Caco-2 (cell line): ENCODE data around the gene KRTAP3-3. TPM values are rescaled to one million over a fixed set of nuclear protein-coding genes. Genes with fewer than 3 reads are reported as not detected.
"Not testable (repeated sequence)": the region's sequence is repeated elsewhere in the genome, so short reads cannot be mapped to it uniquely, and the experiment has no call there.

ENCODE experiments used
- BruUV-seq: library from RNA; stranded (reverse); fragments of 400-500 nt; replicated peaks from 2 replicates; lab custom pipeline; 2021; lab: Mats Ljungman, UMichigan
- CTCF ChIA-PET: fragments of 300-600 bp; sonication (Branson Sonifier 250); formaldehyde crosslinking; loops from one replicate; lab custom pipeline; 2022; ENCODE audit warnings: antibody characterized with exemption; lab: Charles Lee
- POLR2A ChIA-PET: fragments of 300-600 bp; sonication (Branson Sonifier 250); formaldehyde crosslinking; loops from one replicate; lab custom pipeline; 2022; ENCODE audit warnings: antibody characterized with exemption; lab: Charles Lee
- DNase-seq, 2 experiments: peaks; one replicate each; pipeline versions ENCODE4 v3.0.0 to v3.0.0-alpha.2; 2020 to 2022
- H3K27me3 ChIP-seq: replicated peaks from 2 replicates; pipeline ENCODE4 v1.6.0; 2011; ENCODE audit warnings: low read length; ENCODE audit not compliant: control insufficient read depth, insufficient read depth
- H3K36me3 ChIP-seq: 2 replicates; pipeline ENCODE4 v1.5.1; 2011; ENCODE audit warnings: low read length; ENCODE audit not compliant: control insufficient read depth, insufficient read depth
- H3K4me1 ChIP-seq: fragments of 250-450 bp; sonication (Bioruptor Pico); 2 replicates; pipeline ENCODE4 v1.5.1; 2020; ENCODE audit warnings: mild to moderate bottlenecking
- H3K4me3 ChIP-seq: 2 replicates; pipeline ENCODE4 v1.5.1; 2011; ENCODE audit warnings: low read depth, mild to moderate bottlenecking, control low read depth, low read length
- H3K9me3 ChIP-seq: fragments of 250-450 bp; sonication (Bioruptor Pico); 2 replicates; pipeline ENCODE4 v1.5.1; 2020; ENCODE audit warnings: mild to moderate bottlenecking, moderate library complexity
- H3K27ac Mint-ChIP-seq: one replicate; pipeline ENCODE4 v1.8.0; 2022; ENCODE audit warnings: mixed read lengths; ENCODE audit not compliant: unreplicated experiment
- H3K27me3 Mint-ChIP-seq: one replicate; pipeline ENCODE4 v1.8.0; 2022; ENCODE audit warnings: mixed read lengths; ENCODE audit not compliant: insufficient read depth, unreplicated experiment
- H3K36me3 Mint-ChIP-seq: one replicate; pipeline ENCODE4 v1.8.0; 2022; ENCODE audit warnings: mild to moderate bottlenecking, mixed read lengths; ENCODE audit not compliant: insufficient read depth, unreplicated experiment
- H3K4me1 Mint-ChIP-seq: one replicate; pipeline ENCODE4 v1.8.0; 2022; ENCODE audit warnings: low read depth, mixed read lengths; ENCODE audit not compliant: unreplicated experiment
- H3K4me3 Mint-ChIP-seq: one replicate; pipeline ENCODE4 v1.8.0; 2022; ENCODE audit warnings: mild to moderate bottlenecking, moderate library complexity, mixed read lengths; ENCODE audit not compliant: unreplicated experiment
- H3K9me3 Mint-ChIP-seq: one replicate; pipeline ENCODE4 v1.8.0; 2022; ENCODE audit warnings: mixed read lengths; ENCODE audit not compliant: unreplicated experiment
- intact Hi-C: fragments of 100-400 bp; cut with micrococcal nuclease; formaldehyde crosslinking; loops from one replicate; pipeline ENCODE4 v1.10.0; 2022; ENCODE audit not compliant: unreplicated experiment
- total RNA-seq: library from RNA; stranded (reverse); gene quantifications from 2 replicates; pipeline ENCODE4 v1.2.3, GENCODE V29; 2022
- TF ChIP-seq, protein P1 (sequence below), 2 experiments: fragments of 200-600 bp in 1 of 2; IDR thresholded peaks; 1 replicate in 1 of 2; 2 replicates in 1 of 2; pipeline versions ENCODE4 v1.5.1 to v1.8.0; 2011 to 2022; ENCODE audit warnings: antibody characterized with exemption in 1 of 2, control low read depth in 1 of 2, inconsistent platforms in 1 of 2, low read depth in 1 of 2, low read length in 1 of 2, mild to moderate bottlenecking in 1 of 2, moderate library complexity in 1 of 2; ENCODE audit not compliant: insufficient read depth in 1 of 2, severe bottlenecking in 1 of 2, unreplicated experiment in 1 of 2

The KRTAP3-3 gene
- total RNA-seq, 1 experiment from 2014 or later = not detected

DNA sequence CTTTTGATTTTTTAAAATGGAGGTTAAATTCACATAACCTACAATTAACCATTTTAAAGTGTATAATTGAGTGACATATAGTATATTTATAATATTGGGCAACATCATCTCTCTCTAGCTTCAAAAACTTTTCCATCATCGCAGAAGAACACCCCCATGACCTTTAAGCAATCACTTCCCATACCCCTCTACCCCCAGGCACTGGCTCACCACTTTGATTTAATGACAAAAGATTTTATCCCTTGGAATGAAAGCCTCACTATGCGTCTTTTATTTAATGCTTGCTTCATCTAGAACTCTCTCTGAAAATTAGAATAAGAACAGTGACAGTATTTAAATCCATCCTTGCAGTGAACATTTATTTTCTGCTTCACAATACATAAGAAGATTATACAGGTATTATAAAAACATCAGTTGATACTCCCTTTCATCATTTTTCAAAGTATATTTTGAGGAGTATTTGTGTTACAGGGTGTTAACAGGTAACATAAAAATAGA lies 43.9 kb upstream of the KRTAP3-3 start:
- Mint-ChIP-seq H3K9me3 (peaks cover 9% of the 10 kb centered on the region), H3K4me3 (no peak overlapping the region), H3K27ac (no peak overlapping the region), H3K4me1 (peaks cover 8% of the 10 kb centered on the region), H3K36me3 (no peaks in the 10 kb centered on the region), H3K27me3 (no peaks in the 10 kb centered on the region)
- no TSS peak for BruUV-seq
- Histone ChIP-seq H3K36me3 (no peaks in the 10 kb centered on the region), H3K4me1 (0 out of 2 replicates have a peak, but pooled peaks cover 3% of the 10 kb centered on the region), H3K27me3 (no peaks in the 10 kb centered on the region), H3K4me3 (no peak overlapping the region), H3K9me3 (no peaks in the 10 kb centered on the region)
- intact Hi-C loops = no loop called here
- TF ChIP-seq, protein P1, sequence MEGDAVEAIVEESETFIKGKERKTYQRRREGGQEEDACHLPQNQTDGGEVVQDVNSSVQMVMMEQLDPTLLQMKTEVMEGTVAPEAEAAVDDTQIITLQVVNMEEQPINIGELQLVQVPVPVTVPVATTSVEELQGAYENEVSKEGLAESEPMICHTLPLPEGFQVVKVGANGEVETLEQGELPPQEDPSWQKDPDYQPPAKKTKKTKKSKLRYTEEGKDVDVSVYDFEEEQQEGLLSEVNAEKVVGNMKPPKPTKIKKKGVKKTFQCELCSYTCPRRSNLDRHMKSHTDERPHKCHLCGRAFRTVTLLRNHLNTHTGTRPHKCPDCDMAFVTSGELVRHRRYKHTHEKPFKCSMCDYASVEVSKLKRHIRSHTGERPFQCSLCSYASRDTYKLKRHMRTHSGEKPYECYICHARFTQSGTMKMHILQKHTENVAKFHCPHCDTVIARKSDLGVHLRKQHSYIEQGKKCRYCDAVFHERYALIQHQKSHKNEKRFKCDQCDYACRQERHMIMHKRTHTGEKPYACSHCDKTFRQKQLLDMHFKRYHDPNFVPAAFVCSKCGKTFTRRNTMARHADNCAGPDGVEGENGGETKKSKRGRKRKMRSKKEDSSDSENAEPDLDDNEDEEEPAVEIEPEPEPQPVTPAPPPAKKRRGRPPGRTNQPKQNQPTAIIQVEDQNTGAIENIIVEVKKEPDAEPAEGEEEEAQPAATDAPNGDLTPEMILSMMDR (IDR thresholded peaks at IDR 0.05; ENCODE audit: insufficient read depth in 1 of 2, low read depth in 1 of 2, low read length in 1 of 2, severe bottlenecking in 1 of 2, unreplicated experiment in 1 of 2) = no peak
- CTCF ChIA-PET = no interaction called here
- DNase-seq = no peak
- POLR2A ChIA-PET = no interaction called here

DNA sequence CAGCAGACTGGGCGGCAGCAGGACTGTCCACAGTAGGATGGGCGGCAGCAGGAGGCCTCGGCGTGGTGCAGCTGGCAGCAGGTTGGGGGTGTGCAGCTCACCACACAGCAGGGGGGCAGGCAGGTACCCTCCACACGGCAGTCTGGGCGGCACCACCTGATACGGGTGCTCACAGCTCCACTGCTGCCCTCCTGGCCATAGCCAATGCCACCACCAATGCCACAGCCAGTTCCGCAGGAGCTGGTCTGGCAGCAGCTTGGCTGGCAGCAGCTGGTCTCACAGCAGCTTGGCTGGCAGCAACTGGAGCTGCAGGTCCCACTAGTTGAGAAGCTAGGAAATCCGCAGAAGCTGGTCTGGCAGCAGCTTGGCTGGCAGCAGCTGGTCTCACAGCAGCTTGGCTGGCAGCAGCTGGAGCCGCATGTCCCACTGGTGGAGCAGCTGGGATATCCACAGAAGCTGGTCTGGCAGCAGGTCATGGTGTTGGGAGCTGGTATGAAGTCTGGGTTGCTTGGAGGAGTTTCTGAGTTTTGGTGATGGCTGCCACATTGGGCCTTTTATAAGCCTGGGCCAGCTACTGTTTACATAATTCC lies 40.5 kb upstream of the KRTAP3-3 start, which contains the start of gene KRTAP1-3:
KRTAP1-3 (minus strand) TSS at position 529 of the 590 bp plus-strand sequence; CDS start at position 476, 53 bp downstream.
- BruUV-seq, H3K36me3 ChIP-seq, intact Hi-C loops, POLR2A ChIA-PET, H3K9me3 ChIP-seq, H3K36me3 Mint-ChIP-seq, H3K27me3 Mint-ChIP-seq, H3K27me3 ChIP-seq, CTCF ChIA-PET, H3K4me3 Mint-ChIP-seq, H3K4me3 ChIP-seq, DNase-seq, H3K27ac Mint-ChIP-seq, H3K4me1 Mint-ChIP-seq, H3K4me1 ChIP-seq, H3K9me3 Mint-ChIP-seq: not testable (repeated sequence)

DNA sequence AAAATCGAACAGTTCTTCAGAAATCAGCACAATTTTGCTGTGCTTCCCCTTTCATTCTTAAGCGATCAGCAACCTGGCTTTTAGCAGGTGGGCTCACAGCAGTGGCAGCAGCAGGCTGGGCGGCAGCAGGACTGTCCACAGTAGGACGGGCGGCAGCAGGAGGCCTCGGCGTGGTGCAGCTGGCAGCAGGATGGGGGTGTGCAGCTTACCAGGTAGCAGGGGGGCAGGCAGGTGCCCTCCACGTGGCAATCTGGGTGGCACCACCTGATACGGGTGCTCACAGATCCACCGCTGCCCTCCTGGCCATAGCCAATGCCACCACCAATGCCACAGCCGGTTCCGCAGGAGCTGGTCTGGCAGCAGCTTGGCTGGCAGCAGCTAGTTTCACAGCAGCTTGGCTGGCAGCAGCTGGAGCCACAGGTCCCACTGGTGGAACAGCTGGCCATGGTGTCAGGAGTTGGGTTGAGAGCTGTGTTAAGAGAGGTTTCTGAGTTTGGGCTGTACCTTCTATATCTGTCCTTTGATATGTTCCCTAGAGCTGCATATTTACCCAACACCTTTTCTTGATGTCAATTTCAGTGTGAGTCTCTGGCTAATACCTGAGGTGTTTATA lies 35.8 kb upstream of the KRTAP3-3 start, which contains the start of gene KRTAP1-4:
KRTAP1-4 (minus strand) TSS at position 563 of the 613 bp plus-strand sequence; CDS start at position 446, 117 bp downstream.
- intact Hi-C loops = no loop called here
- POLR2A ChIA-PET = no interaction called here
- TF ChIP-seq, protein P1 (IDR thresholded peaks at IDR 0.05; ENCODE audit: insufficient read depth in 1 of 2, low read depth in 1 of 2, low read length in 1 of 2, severe bottlenecking in 1 of 2, unreplicated experiment in 1 of 2) = no peak
- H3K27me3 ChIP-seq = no peaks in the 10 kb centered on the region
- no peaks in the 10 kb centered on the region for H3K36me3 Mint-ChIP-seq
- no peaks in the 10 kb centered on the region for H3K4me1 ChIP-seq
- H3K27ac Mint-ChIP-seq = no peak within 1 kb of the TSS
- no peaks in the 10 kb centered on the region for H3K36me3 ChIP-seq
- no peak within 1 kb of the TSS for H3K4me3 Mint-ChIP-seq
- DNase-seq = no peak
- BruUV-seq = no TSS peak
- no peak within 1 kb of the TSS for H3K4me3 ChIP-seq
- no peaks in the 10 kb centered on the region for H3K27me3 Mint-ChIP-seq
- no peaks in the 10 kb centered on the region for H3K9me3 ChIP-seq
- CTCF ChIA-PET = no interaction called here
- H3K4me1 Mint-ChIP-seq = peaks cover under 1% of the 10 kb centered on the region
- H3K9me3 Mint-ChIP-seq = no peaks in the 10 kb centered on the region
